ENCODE data around the gene RICTOR. TPM values are rescaled to one million over a fixed set of nuclear protein-coding genes. Genes with fewer than 3 reads are reported as not detected.

Gene RICTOR
- polyA plus RNA-seq, 3 donors, result 3.5 to 12.8 (median 7.0) TPM

- Histone ChIP-seq H3K4me1 (ENCODE audit: control insufficient read depth in 1 of 2, insufficient read depth in 2 of 2, low read length in 2 of 2) (no peaks in the 10 kb centered on the region), H3K4me2 (replicated peaks; ENCODE audit: extremely low read depth, low read length, poor library complexity, severe bottlenecking) (no peak overlapping the region), H3K36me3 (replicated peaks in 1 of 2; ENCODE audit: control insufficient read depth in 1 of 2, insufficient read depth in 2 of 2, low read length in 2 of 2) (peaks cover 0 to 21% of the 10 kb centered on the region in 2 donors), H3K9me3 (replicated peaks in 1 of 2; ENCODE audit: control insufficient read depth in 1 of 2, insufficient read depth in 1 of 2, low read length in 2 of 2) (peaks cover 7 to 8% of the 10 kb centered on the region in 2 donors), H3K79me2 (ENCODE audit: insufficient read depth, low read length) (no peaks in the 10 kb centered on the region), H3K9ac (ENCODE audit: insufficient read depth, low read length, poor library complexity, severe bottlenecking) (no peak overlapping the region), H3K27ac (ENCODE audit: low read depth in 1 of 2, low read length in 2 of 2) (no peak overlapping the region), H4K20me1 (ENCODE audit: insufficient read depth, low read length) (peaks cover 7% of the 10 kb centered on the region), H2AFZ (ENCODE audit: insufficient read depth, low read depth, low read length, poor library complexity, severe bottlenecking) (no peak overlapping the region), H3K4me3 (replicated peaks in 1 of 3; ENCODE audit: low read depth in 2 of 3, low read length in 3 of 3) (no peak overlapping the region), H3K27me3 (ENCODE audit: control insufficient read depth in 2 of 2, insufficient read depth in 2 of 2, low read length in 2 of 2) (no peaks in the 10 kb centered on the region)
- Mint-ChIP-seq H3K27ac (no peak overlapping the region), H3K4me3 (no peak overlapping the region), H3K27me3 (ENCODE audit: low read depth in 3 of 3) (peaks cover 0 to 2% (median 0%) of the 10 kb centered on the region in 3 donors), H3K4me1 (peaks cover 5% of the 10 kb centered on the region), H3K9me3 (peaks cover 5 to 10% (median 8%) of the 10 kb centered on the region in 7 donors), H3K36me3 (peaks cover 33% of the 10 kb centered on the region in 2 donors)
- no peak for DNase-seq
- WGBS (ENCODE audit: insufficient coverage), result no CpG with 5 or more reads among the region's 2 CpGs
- intact Hi-C loops (cut with micrococcal nuclease), result no loop called here
- TF ChIP-seq, protein P1, sequence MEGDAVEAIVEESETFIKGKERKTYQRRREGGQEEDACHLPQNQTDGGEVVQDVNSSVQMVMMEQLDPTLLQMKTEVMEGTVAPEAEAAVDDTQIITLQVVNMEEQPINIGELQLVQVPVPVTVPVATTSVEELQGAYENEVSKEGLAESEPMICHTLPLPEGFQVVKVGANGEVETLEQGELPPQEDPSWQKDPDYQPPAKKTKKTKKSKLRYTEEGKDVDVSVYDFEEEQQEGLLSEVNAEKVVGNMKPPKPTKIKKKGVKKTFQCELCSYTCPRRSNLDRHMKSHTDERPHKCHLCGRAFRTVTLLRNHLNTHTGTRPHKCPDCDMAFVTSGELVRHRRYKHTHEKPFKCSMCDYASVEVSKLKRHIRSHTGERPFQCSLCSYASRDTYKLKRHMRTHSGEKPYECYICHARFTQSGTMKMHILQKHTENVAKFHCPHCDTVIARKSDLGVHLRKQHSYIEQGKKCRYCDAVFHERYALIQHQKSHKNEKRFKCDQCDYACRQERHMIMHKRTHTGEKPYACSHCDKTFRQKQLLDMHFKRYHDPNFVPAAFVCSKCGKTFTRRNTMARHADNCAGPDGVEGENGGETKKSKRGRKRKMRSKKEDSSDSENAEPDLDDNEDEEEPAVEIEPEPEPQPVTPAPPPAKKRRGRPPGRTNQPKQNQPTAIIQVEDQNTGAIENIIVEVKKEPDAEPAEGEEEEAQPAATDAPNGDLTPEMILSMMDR (IDR thresholded peaks at IDR 0.05), result no peak
Observed at GRCh38 chr5:39006650-39007049, 67.5 kb downstream of the RICTOR start.

GRCh38 chr5:39005566-39006232 is 68.5 kb downstream of the RICTOR start:
- no peak overlapping the region for H3K4me2 ChIP-seq (replicated peaks; ENCODE audit: extremely low read depth, low read length, poor library complexity, severe bottlenecking)
- peaks cover 0 to 13% of the 10 kb centered on the region in 2 donors for H3K36me3 ChIP-seq (replicated peaks in 1 of 2; ENCODE audit: control insufficient read depth in 1 of 2, insufficient read depth in 2 of 2, low read length in 2 of 2)
- DNase-seq, result peak in 1 of 3 donors; percentile 9
- TF ChIP-seq, protein P1 (IDR thresholded peaks at IDR 0.05), result peak; percentile 10
- H3K36me3 Mint-ChIP-seq, result peaks cover 32 to 34% of the 10 kb centered on the region in 2 donors
- no peak overlapping the region for H3K9ac ChIP-seq (ENCODE audit: insufficient read depth, low read length, poor library complexity, severe bottlenecking)
- peaks cover 0 to 2% (median 0%) of the 10 kb centered on the region in 3 donors for H3K27me3 Mint-ChIP-seq (ENCODE audit: low read depth in 3 of 3)
- no peak overlapping the region for H3K4me3 Mint-ChIP-seq
- no peak overlapping the region for H3K4me3 ChIP-seq (replicated peaks in 1 of 3; ENCODE audit: low read depth in 2 of 3, low read length in 3 of 3)
- H3K9me3 ChIP-seq (replicated peaks in 1 of 2; ENCODE audit: control insufficient read depth in 1 of 2, insufficient read depth in 1 of 2, low read length in 2 of 2), result no peaks in the 10 kb centered on the region
- H3K9me3 Mint-ChIP-seq, result peaks cover 0 to 3% (median 0%) of the 10 kb centered on the region in 7 donors
- WGBS (ENCODE audit: insufficient coverage), result no CpG with 5 or more reads among the region's 3 CpGs
- H2AFZ ChIP-seq (ENCODE audit: insufficient read depth, low read depth, low read length, poor library complexity, severe bottlenecking), result no peak overlapping the region
- intact Hi-C loops (cut with micrococcal nuclease), result no loop called here
- peaks cover 11% of the 10 kb centered on the region for H4K20me1 ChIP-seq (ENCODE audit: insufficient read depth, low read length)
- no peaks in the 10 kb centered on the region for H3K4me1 ChIP-seq (ENCODE audit: control insufficient read depth in 1 of 2, insufficient read depth in 2 of 2, low read length in 2 of 2)
- no peaks in the 10 kb centered on the region for H3K79me2 ChIP-seq (ENCODE audit: insufficient read depth, low read length)
- H3K4me1 Mint-ChIP-seq, result peaks cover 5% of the 10 kb centered on the region
- H3K27ac ChIP-seq (ENCODE audit: low read depth in 1 of 2, low read length in 2 of 2), result no peak overlapping the region
- no peaks in the 10 kb centered on the region for H3K27me3 ChIP-seq (ENCODE audit: control insufficient read depth in 2 of 2, insufficient read depth in 2 of 2, low read length in 2 of 2)
- H3K27ac Mint-ChIP-seq, result no peak overlapping the region

Data from CD14-positive monocyte (primary cell).